ENCODE data around the gene OSBPL2. TPM values are rescaled to one million over a fixed set of nuclear protein-coding genes. Genes with fewer than 3 reads are reported as not detected.

Gene OSBPL2
- total and polyA plus RNA-seq, 12 donors: 12.6 to 55.7 (median 39.8) TPM

GRCh38 chr20:62292108-62292507 is 53.8 kb downstream of the OSBPL2 start:
- DNase-seq (no peak), ATAC-seq (no peak)
- intact Hi-C loops (cut with DNase I): no loop called here
- Histone ChIP-seq H3K27me3 (no peaks in the 10 kb centered on the region), H3K27ac (no peak overlapping the region), H3K9me3 (no peaks in the 10 kb centered on the region), H3K4me1 (peaks cover 0 to 14% (median 4%) of the 10 kb centered on the region in 9 donors), H3K4me3 (no peak overlapping the region), H3K36me3 (peaks cover 0 to 98% (median 53%) of the 10 kb centered on the region in 9 donors)
- TF ChIP-seq, protein P1, sequence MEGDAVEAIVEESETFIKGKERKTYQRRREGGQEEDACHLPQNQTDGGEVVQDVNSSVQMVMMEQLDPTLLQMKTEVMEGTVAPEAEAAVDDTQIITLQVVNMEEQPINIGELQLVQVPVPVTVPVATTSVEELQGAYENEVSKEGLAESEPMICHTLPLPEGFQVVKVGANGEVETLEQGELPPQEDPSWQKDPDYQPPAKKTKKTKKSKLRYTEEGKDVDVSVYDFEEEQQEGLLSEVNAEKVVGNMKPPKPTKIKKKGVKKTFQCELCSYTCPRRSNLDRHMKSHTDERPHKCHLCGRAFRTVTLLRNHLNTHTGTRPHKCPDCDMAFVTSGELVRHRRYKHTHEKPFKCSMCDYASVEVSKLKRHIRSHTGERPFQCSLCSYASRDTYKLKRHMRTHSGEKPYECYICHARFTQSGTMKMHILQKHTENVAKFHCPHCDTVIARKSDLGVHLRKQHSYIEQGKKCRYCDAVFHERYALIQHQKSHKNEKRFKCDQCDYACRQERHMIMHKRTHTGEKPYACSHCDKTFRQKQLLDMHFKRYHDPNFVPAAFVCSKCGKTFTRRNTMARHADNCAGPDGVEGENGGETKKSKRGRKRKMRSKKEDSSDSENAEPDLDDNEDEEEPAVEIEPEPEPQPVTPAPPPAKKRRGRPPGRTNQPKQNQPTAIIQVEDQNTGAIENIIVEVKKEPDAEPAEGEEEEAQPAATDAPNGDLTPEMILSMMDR (IDR thresholded peaks at IDR 0.05): no peak
- WGBS, 2 donors: 90 to 94% methylated on average over 11 of the region's 11 CpGs

- Histone ChIP-seq H3K27me3 (no peaks in the 10 kb centered on the region), H3K27ac (no peak overlapping the region), H3K4me1 (peaks cover 0 to 8% (median 0%) of the 10 kb centered on the region in 9 donors), H3K36me3 (peaks cover 0 to 97% (median 53%) of the 10 kb centered on the region in 9 donors), H3K4me3 (no peak overlapping the region), H3K9me3 (no peaks in the 10 kb centered on the region)
- DNase-seq (no peak), ATAC-seq (no peak)
- intact Hi-C loops (cut with DNase I): no loop called here
- 92 to 93% methylated on average over 20 of the region's 20 CpGs for WGBS, 2 donors
- TF ChIP-seq, protein P1 (IDR thresholded peaks at IDR 0.05): no peak
Measured at GRCh38 chr20:62293111-62293784, 54.9 kb downstream of the OSBPL2 start.

- Histone ChIP-seq H3K27ac (no peak overlapping the region), H3K9me3 (no peaks in the 10 kb centered on the region), H3K4me3 (no peak overlapping the region), H3K27me3 (no peaks in the 10 kb centered on the region), H3K36me3 (peaks cover 0 to 100% (median 52%) of the 10 kb centered on the region in 9 donors), H3K4me1 (peaks cover 0 to 8% (median 0%) of the 10 kb centered on the region in 9 donors)
- 85% methylated on average over 9 of the region's 9 CpGs for WGBS, 2 donors
- DNase-seq: no peak
- TF ChIP-seq, protein P1 (IDR thresholded peaks at IDR 0.05): no peak
- no peak for ATAC-seq
- intact Hi-C loops (cut with DNase I): no loop called here
Measured at GRCh38 chr20:62293946-62294345, 55.6 kb downstream of the OSBPL2 start.

DNA sequence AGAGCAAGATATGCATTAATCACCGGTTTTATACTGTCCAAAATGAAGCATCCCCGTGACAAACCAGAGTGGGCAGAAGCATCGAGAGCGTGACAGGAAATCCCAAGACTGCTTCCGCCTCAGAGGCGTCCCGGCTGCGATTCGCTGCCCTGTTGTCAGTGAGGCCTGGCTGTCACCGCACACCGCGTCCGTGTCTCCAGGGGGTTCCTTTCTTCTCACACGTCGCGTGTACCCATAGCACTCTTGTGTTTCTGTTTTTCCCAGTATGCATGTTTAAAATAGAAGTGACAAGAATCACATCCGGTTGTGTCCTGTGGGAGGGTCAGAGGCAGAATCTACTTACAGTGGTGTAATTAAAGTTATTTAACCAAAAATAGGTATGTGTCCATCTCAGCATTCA is 56.2 kb downstream of the OSBPL2 start:
- no peaks in the 10 kb centered on the region for H3K9me3 ChIP-seq
- intact Hi-C loops (cut with DNase I): no loop called here
- ATAC-seq: no peak
- TF ChIP-seq, protein P1 (IDR thresholded peaks at IDR 0.05): no peak
- H3K4me1 ChIP-seq: peaks cover 0 to 8% (median 0%) of the 10 kb centered on the region in 9 donors
- 60 to 66% methylated on average over 17 of the region's 17 CpGs for WGBS, 2 donors
- DNase-seq: no peak
- H3K27me3 ChIP-seq: no peaks in the 10 kb centered on the region
- H3K27ac ChIP-seq: no peak overlapping the region
- no peak overlapping the region for H3K4me3 ChIP-seq
- H3K36me3 ChIP-seq: peaks cover 0 to 97% (median 47%) of the 10 kb centered on the region in 9 donors
